Cardiac muscle cell (in vitro differentiated cells and primary cell): Measurements from ENCODE around the gene EDA. TPM values are rescaled to one million over a fixed set of nuclear protein-coding genes. Genes with fewer than 3 reads are reported as not detected.
A peak's percentile ranks its signal among the peaks of the same experiment; 100 is the strongest.

Experiments
- DNase-seq, 2 donors: peaks; one replicate each; pipeline versions ENCODE4 v3.0.0 to v3.0.0-alpha.2; 2010 to 2017; ENCODE audit warnings: low read depth in 1 of 2, low spot score in 1 of 2
- H3K27ac ChIP-seq: fragments of 200-600 bp; sonication (generic); 2 replicates; pipeline ENCODE4 v1.5.1; 2016
- H3K27me3 ChIP-seq: fragments of 200-600 bp; sonication (generic); 2 replicates; pipeline ENCODE4 v1.6.0; 2016; ENCODE audit warnings: control low read depth
- H3K36me3 ChIP-seq: fragments of 200-600 bp; sonication (generic); 2 replicates; pipeline ENCODE4 v1.5.1; 2016; ENCODE audit warnings: control low read depth
- H3K4me1 ChIP-seq: fragments of 200-600 bp; sonication (generic); 2 replicates; pipeline ENCODE4 v1.8.1; 2017; ENCODE audit warnings: low read depth, mild to moderate bottlenecking, mixed run types
- H3K4me3 ChIP-seq: fragments of 200-600 bp; sonication (generic); 2 replicates; pipeline ENCODE4 v1.5.1; 2016; ENCODE audit warnings: mild to moderate bottlenecking
- H3K9me3 ChIP-seq: fragments of 200-600 bp; sonication (generic); 2 replicates; pipeline ENCODE4 v1.5.1; 2017; ENCODE audit warnings: low read depth, mild to moderate bottlenecking, control low read depth
- polyA plus RNA-seq: library from polyadenylated mRNA; unstranded; fragments of >200 nt; fragmentation: Nextera tagmentation; extraction: Ambion mirVana; gene quantifications from 2 replicates; pipeline ENCODE4 v1.2.1, GENCODE V29; 2016
- total RNA-seq: library from RNA; depleted of rRNA; stranded (reverse); fragments of >200 nt; gene quantifications from 2 replicates; pipeline ENCODE4 v1.2.3, GENCODE V29; 2016
- TF ChIP-seq, protein P1 (sequence below): IDR thresholded peaks from 2 replicates; pipeline ENCODE4 v1.5.1; 2012; ENCODE audit warnings: low read depth, mild to moderate bottlenecking, low read length

EDA gene
- total and polyA plus RNA-seq, 2 experiments from 2014 or later = 0.56 to 2.7 TPM

DNA sequence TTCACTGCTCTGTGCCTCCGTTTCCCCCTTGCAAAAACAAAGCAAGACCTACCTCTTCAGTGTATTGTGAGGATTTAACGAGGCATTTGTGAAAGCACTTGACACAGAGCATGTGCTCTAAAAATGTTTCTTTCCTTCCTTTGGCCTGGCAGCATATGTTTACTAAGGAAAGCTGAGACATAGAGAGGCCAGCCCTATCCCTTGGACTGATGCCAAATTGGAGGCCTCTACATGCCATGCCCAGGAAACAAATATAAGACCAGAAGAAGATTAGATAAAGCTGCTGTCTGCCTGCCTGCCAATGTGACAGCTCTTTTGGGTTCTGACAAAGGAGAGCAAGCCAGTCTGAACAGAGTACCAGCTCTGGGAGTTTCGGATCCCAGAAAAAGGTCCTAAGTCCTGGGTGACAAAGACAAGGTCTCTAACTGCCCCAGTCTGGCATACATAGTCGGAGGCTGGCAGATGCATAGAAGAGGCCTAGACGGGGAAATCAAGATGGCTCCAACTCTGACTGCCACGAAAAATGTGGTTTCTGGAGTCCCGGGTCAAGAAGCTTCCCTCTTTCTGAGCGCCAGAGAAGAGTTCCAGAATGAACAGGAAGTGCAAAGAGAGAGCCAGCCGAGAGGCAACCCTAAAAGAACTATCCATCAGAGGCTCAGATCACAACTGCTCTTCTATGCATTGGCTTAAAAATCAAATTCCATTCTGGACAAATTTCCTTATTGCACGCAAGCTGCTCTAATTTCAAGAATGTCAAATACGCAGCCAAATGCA is 472.1 kb downstream of the EDA start:
- H3K36me3 ChIP-seq = no peaks in the 10 kb centered on the region
- H3K27me3 ChIP-seq = no peaks in the 10 kb centered on the region
- H3K4me3 ChIP-seq = no peak overlapping the region
- peak; percentile 39 to 58 for DNase-seq
- TF ChIP-seq, protein P1, sequence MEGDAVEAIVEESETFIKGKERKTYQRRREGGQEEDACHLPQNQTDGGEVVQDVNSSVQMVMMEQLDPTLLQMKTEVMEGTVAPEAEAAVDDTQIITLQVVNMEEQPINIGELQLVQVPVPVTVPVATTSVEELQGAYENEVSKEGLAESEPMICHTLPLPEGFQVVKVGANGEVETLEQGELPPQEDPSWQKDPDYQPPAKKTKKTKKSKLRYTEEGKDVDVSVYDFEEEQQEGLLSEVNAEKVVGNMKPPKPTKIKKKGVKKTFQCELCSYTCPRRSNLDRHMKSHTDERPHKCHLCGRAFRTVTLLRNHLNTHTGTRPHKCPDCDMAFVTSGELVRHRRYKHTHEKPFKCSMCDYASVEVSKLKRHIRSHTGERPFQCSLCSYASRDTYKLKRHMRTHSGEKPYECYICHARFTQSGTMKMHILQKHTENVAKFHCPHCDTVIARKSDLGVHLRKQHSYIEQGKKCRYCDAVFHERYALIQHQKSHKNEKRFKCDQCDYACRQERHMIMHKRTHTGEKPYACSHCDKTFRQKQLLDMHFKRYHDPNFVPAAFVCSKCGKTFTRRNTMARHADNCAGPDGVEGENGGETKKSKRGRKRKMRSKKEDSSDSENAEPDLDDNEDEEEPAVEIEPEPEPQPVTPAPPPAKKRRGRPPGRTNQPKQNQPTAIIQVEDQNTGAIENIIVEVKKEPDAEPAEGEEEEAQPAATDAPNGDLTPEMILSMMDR = no peak
- no peaks in the 10 kb centered on the region for H3K9me3 ChIP-seq
- no peaks in the 10 kb centered on the region for H3K4me1 ChIP-seq
- H3K27ac ChIP-seq = no peak overlapping the region

DNA sequence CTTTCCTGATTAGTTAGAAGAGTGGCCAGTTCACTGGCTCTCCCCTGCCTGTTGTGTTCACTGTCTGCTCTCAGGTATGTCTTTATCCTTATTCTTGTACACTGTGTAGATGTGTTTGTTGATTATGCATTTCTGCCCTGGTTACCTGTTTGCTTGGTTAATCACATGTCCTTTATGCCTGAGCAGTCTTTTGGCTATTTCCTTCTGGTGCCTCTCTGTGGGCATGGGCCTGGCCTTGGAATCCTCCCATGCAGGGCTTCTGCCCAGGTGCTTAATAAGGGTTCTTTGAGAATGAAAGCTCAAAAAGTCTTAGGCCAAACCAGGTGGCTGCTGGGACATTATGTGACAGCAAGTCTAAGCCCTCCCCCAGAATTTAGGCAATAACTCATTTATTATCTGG is 472.8 kb downstream of the EDA start:
- H3K36me3 ChIP-seq = no peaks in the 10 kb centered on the region
- no peak overlapping the region for H3K4me3 ChIP-seq
- H3K4me1 ChIP-seq = no peaks in the 10 kb centered on the region
- no peak overlapping the region for H3K27ac ChIP-seq
- DNase-seq = no peak
- no peaks in the 10 kb centered on the region for H3K9me3 ChIP-seq
- H3K27me3 ChIP-seq = no peaks in the 10 kb centered on the region
- TF ChIP-seq, protein P1 = no peak

Other genes starting within 250 kb of the EDA start
- 0.30 and 0.32 TPM in 2 replicates for gene NALF2, start 111.8 kb upstream of the EDA start, total RNA-seq
- gene NALF2, start 111.8 kb upstream of the EDA start, polyA plus RNA-seq = 0.33 TPM in 1 of 2 replicates, not detected in the other